Measurements from ENCODE around the gene DOC2A. TPM values are rescaled to one million over a fixed set of nuclear protein-coding genes. Genes with fewer than 3 reads are reported as not detected.
A peak's percentile ranks its signal among the peaks of the same experiment; 100 is the strongest.

DOC2A gene
- total and polyA plus RNA-seq, 2 of the 4 experiments (the other 2 are of a cell fraction), result under 0.01 to 0.48 TPM

GRCh38 chr16:29975811-29976511 is 34.9 kb downstream of the DOC2A start:
- Histone ChIP-seq H4K8ac (ENCODE audit: low read depth in 2 of 2, low read length in 2 of 2) (no peak overlapping the region), H3K27me3 (ENCODE audit: control insufficient read depth, insufficient read depth, low read length) (no peaks in the 10 kb centered on the region), H3K23ac (ENCODE audit: low read depth, low read length) (peak overlapping the region; percentile 99), H2BK15ac (ENCODE audit: low read depth, low read length) (no peak overlapping the region), H3K9me3 (ENCODE audit: control insufficient read depth, insufficient read depth, low read length) (no peaks in the 10 kb centered on the region), H4K20me1 (ENCODE audit: insufficient read depth, low read length) (peaks cover 44% of the 10 kb centered on the region), H2AK5ac (ENCODE audit: low read depth, low read length) (no peak overlapping the region), H3K9me1 (ENCODE audit: insufficient read depth, low read length) (peaks cover 28% of the 10 kb centered on the region), H2BK20ac (ENCODE audit: low read depth, low read length) (no peak overlapping the region), H3K27ac (ENCODE audit: insufficient read depth, low read length) (no peak overlapping the region), H3K14ac (replicated peaks; ENCODE audit: low read depth, low read length) (0 out of 2 replicates have a peak overlapping the region, but pooled peaks have one; percentile 5), H3K4ac (ENCODE audit: low read depth, low read length) (no peak overlapping the region), H3K4me3 (ENCODE audit: insufficient read depth, low read depth, low read length) (peak overlapping the region; percentile 69), H3K36me3 (ENCODE audit: control insufficient read depth, insufficient read depth, low read length) (peaks cover 32% of the 10 kb centered on the region), H2AK9ac (replicated peaks; ENCODE audit: low read depth, low read length, poor library complexity) (no peak overlapping the region), H2AFZ (replicated peaks; ENCODE audit: low read length, poor library complexity) (no peak overlapping the region), H3K79me1 (ENCODE audit: low read depth in 1 of 2, low read length in 2 of 2) (peaks cover 7 to 67% of the 10 kb centered on the region in 2 experiments), H3K4me2 (ENCODE audit: low read depth, low read length) (peak overlapping the region; percentile 91), H4K5ac (ENCODE audit: low read depth, low read length) (no peak overlapping the region), H4K91ac (ENCODE audit: insufficient read depth, low read depth, low read length) (no peak overlapping the region), H2BK5ac (ENCODE audit: low read depth, low read length, poor library complexity, severe bottlenecking) (no peak overlapping the region), H3K56ac (ENCODE audit: extremely low read depth, insufficient read depth, low read length) (no peak overlapping the region), H3K4me1 (ENCODE audit: control insufficient read depth, insufficient read depth, low read length) (peaks cover 13% of the 10 kb centered on the region; the same call in 1 of the 2 replicates), H3K9ac (ENCODE audit: low read depth, low read length) (peak overlapping the region; percentile 94), H2BK120ac (ENCODE audit: low read depth, low read length) (no peak overlapping the region), H3K18ac (ENCODE audit: low read depth, low read length) (no peak overlapping the region)
- intact Hi-C loops (cut with micrococcal nuclease), result no loop called here
- no peak for ATAC-seq (ENCODE audit: low read depth)
- POLR2A ChIA-PET (ENCODE audit: unreplicated experiment), result interaction anchor here (0.5 kb wide), 1 partner anchor 1069 kb away, joined by 3 read pairs; no protein-coding TSS in a partner anchor
- dilution Hi-C loops (cut with HindIII; ENCODE audit: low sequenced_read_pairs, unreplicated experiment), result no loop called here
- CTCF ChIA-PET, result no interaction called here
- in situ Hi-C loops (cut with MboI; ENCODE audit: low sequenced_read_pairs), result no loop called here
- TF ChIP-seq CEBPB (IDR thresholded peaks at IDR 0.05; ENCODE audit: low read depth, low read length) (no peak), MAZ (IDR thresholded peaks at IDR 0.05; ENCODE audit: borderline replicate concordance, low read depth, low read length) (no peak), USF2 (IDR thresholded peaks at IDR 0.05; ENCODE audit: low read depth, low read length) (no peak), POLR2A (IDR thresholded peaks at IDR 0.05; ENCODE audit: low read depth, low read length) (no peak), RAD21 (IDR thresholded peaks at IDR 0.05; ENCODE audit: low read length) (no peak), BHLHE40 (IDR thresholded peaks at IDR 0.05; ENCODE audit: low read depth, low read length) (no peak), CHD1 (IDR thresholded peaks at IDR 0.05; ENCODE audit: low read depth, low read length) (no peak), FOS (IDR thresholded peaks at IDR 0.05; ENCODE audit: low read depth, low read length) (no peak), MAFK (IDR thresholded peaks at IDR 0.05; ENCODE audit: low read depth, low read length) (no peak)
- TF ChIP-seq, protein P1, sequence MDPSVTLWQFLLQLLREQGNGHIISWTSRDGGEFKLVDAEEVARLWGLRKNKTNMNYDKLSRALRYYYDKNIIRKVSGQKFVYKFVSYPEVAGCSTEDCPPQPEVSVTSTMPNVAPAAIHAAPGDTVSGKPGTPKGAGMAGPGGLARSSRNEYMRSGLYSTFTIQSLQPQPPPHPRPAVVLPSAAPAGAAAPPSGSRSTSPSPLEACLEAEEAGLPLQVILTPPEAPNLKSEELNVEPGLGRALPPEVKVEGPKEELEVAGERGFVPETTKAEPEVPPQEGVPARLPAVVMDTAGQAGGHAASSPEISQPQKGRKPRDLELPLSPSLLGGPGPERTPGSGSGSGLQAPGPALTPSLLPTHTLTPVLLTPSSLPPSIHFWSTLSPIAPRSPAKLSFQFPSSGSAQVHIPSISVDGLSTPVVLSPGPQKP (IDR thresholded peaks at IDR 0.05; ENCODE audit: borderline replicate concordance, low read depth, low read length), result no peak
- TF ChIP-seq, protein P2, sequence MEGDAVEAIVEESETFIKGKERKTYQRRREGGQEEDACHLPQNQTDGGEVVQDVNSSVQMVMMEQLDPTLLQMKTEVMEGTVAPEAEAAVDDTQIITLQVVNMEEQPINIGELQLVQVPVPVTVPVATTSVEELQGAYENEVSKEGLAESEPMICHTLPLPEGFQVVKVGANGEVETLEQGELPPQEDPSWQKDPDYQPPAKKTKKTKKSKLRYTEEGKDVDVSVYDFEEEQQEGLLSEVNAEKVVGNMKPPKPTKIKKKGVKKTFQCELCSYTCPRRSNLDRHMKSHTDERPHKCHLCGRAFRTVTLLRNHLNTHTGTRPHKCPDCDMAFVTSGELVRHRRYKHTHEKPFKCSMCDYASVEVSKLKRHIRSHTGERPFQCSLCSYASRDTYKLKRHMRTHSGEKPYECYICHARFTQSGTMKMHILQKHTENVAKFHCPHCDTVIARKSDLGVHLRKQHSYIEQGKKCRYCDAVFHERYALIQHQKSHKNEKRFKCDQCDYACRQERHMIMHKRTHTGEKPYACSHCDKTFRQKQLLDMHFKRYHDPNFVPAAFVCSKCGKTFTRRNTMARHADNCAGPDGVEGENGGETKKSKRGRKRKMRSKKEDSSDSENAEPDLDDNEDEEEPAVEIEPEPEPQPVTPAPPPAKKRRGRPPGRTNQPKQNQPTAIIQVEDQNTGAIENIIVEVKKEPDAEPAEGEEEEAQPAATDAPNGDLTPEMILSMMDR (conservative IDR thresholded peaks at IDR 0.05; ENCODE audit: low read depth, low read length), result no peak
- BruUV-seq (replicated peaks), result no TSS peak
- WGBS, 2 experiments (ENCODE audit: extremely low coverage in 2 of 2, insufficient read length in 1 of 2), result 40% methylated on average over 1 of the region's 6 CpGs; no CpG with 5 or more reads in 1 of the 2 experiments
- DNase-seq, result no peak

All from IMR-90 (cell line).